Suppressor macrophage treated with lipopolysaccharide for 4 hours (primary cell): ENCODE data around the gene SLIT3.

Source experiments
- DNase-seq: peaks from one replicate; pipeline ENCODE4 v3.0.0-alpha.2; 2020

The SLIT3 gene

GRCh38 chr5:168908207-168908606 is 392.7 kb downstream of the SLIT3 start:
- DNase-seq, result no peak

- no peak for DNase-seq
Observed at GRCh38 chr5:168903061-168903460, 397.9 kb downstream of the SLIT3 start.

DNA sequence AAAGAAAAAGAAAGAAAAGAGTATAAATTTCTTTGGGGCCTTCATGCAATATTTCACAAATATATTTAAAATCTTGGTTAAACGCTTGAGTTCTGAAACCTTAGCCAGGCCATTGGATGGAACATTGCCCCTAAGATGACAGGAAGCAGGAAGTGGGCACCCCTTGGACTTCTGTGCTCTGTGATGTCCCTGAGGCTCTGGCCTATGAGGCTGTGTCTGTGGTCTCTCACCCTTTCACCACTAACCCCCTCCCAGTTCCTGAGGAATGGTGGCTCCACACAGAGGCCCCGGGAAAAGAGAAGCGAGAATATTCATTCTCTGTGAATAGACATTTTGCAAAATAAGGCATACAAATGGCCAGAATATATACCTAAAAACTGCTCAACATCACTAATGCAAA is 401.3 kb downstream of the SLIT3 start:
- no peak for DNase-seq

DNA sequence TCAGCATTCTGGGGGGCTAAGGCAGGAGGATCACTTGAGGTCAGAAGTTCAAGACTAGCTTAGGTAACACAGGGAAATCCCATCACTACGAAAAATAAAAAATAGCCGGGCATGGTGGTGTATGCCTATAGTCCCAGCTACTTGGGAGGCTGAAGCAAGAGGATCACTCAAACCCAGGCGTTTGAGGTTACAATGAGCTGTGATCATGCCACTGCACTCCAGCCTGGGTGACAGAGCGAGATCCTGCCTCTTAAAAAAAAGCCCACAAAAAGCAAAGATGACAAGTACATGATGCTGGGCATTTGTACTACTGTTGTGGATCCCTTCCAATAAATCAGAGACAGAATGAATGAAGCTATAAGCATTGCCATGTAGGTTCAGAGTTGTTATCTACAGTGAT is 401.7 kb downstream of the SLIT3 start:
- no peak for DNase-seq

GRCh38 chr5:168898247-168898911 is 402.6 kb downstream of the SLIT3 start:
- DNase-seq, result no peak

GRCh38 chr5:168897387-168898122 is 403.4 kb downstream of the SLIT3 start:
- no peak for DNase-seq

DNA sequence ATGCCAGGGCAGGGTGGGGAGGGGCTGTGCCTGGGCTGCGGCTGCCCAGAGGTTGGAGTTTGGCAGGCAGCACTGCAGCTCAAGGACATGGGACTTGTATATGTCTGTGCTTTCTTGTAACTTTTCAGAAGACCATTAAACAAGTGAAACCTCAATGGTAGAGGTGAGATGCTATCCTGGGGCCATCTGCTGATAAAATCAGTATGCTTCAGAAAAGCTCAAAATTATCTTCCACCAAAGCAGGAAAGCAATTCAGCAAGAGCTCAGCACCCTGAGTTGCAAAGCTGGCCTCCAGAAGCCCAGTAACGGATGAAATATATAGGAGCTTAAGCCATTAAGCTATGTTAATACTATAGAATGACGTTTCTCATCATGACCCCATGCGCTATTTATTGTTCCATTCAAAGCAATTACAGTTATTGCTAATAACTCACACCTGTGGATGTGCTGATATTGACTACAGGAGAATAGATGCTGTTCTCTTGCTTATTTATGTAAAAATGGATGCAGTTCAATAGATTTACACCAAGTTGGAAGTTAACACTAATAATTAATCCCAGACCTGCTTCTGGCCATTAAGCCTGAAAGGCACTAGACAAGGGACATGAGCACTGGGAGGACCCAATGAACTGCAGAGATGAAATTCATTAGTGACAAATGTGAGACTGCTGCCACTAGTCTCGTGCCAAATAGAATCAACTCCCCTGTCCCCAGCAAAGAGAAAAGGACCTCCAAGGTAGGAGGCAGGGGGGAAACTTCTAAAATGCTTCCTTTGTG is 405.5 kb downstream of the SLIT3 start:
- DNase-seq, result no peak

DNA sequence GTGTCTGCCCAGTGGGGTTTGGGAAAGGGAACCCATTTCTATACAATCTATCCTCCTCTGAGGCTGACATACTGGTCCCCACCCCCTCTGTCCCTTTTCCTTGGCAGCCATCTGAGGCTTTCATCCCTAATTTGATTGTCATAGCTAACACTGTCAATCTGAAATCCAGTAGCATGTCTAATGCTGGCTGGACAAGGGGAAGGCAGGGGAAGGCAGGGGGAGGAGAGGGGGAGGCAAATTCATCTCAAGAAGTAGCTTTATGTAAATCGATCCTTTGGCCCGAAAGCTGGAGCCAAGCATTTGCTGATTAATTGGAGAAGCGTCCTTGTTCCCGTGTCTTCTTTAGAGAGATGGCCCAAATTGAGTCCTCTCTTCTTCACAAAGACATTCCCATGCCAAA is 407.7 kb downstream of the SLIT3 start:
- DNase-seq, result no peak

DNA sequence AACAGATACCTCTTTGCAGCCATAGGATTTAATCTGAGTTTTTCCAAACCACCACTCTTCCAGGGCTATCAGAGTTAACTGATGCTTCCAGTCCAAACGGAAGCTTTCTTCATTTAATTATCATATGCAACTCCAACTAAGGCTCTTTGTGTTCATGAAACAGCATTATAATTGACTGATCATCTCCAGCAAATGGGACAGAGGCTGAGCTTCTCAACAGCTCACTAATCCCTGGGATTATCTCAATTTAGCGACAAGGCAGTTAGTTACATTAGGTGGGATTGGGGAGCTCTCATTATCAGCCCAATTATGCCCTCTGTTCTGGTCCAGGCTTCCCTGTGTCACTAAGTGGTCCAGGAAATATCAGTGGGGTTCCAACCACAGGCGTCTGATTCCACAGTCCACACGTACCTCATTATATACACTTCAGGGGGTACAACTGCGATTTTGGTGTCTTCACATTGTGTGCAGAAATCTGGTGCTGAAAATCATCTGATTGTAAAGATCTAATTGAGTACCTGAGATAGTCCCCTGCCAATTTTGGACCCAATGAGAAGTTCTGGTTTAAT is 408.2 kb downstream of the SLIT3 start:
- DNase-seq, result no peak

DNA sequence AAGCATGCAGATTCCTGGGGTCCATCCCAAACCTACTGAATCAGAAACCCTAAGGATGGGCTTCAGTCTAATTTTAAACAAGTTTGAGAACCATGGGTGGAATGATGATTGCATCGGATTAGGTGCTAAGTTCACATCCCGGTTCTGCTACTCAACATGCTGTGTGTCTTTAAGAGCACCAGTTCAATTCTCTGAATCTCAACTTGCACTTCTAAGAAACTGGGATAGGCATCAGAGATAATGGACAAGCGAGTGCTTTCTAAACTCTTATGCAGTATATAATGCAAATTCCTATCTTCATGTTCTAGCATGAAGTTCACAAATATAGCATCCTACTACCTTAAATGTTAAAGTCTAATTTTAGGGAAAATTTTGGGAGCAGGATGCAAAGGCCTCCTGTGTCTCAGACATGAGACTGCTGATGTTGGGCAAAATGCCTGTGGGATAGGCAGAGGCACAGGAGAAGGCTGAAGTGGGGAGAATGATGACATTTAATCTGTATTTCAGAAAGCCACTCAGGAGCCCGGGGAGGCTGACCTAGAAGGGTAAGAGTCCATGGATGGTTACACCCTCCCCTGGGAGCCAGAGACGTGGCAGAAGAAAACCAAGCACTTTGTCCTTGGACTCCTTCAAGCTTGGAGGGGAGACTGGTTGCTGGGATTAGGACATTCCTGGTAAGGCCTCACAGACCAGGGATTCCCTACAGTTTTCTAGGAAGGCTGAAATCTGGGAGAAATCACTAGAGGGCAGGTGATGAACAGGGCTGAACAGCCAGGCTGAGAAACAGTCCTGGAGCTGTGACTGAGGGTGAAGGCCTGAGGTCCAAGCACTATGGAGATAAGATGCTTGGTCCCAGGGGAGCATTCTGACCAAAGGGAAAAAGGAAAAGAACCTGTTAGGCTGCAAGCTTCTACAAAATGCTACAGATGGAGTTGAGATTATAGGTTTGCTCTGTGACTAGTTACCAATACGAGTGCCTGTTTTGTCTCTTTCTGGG is 409.8 kb downstream of the SLIT3 start:
- no peak for DNase-seq

DNA sequence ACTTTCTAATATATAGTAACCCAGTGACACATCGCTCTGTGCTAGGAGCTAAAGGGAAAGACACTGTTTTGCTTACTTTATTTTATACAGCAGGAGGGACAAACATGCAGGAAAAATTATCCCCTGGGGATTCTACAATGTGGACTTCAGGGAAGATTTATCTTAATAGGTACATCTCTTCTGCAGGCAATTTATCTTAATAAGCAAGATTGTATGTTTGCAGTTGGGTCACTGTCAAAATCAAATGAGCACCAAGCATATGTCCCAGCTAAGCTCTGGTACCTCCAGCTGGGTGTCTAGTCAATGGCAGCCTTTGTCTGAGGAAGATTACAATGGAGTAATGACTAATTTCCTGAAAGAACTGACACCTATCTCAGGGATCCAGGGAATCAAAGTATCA is 411.9 kb downstream of the SLIT3 start:
- DNase-seq, result no peak

- DNase-seq, result no peak
Observed at GRCh38 chr5:168887931-168888330, 413.0 kb downstream of the SLIT3 start.

GRCh38 chr5:168886157-168886556 is 414.8 kb downstream of the SLIT3 start:
- DNase-seq, result no peak

- DNase-seq, result no peak
Observed at GRCh38 chr5:168885324-168886120, 415.4 kb downstream of the SLIT3 start.

DNA sequence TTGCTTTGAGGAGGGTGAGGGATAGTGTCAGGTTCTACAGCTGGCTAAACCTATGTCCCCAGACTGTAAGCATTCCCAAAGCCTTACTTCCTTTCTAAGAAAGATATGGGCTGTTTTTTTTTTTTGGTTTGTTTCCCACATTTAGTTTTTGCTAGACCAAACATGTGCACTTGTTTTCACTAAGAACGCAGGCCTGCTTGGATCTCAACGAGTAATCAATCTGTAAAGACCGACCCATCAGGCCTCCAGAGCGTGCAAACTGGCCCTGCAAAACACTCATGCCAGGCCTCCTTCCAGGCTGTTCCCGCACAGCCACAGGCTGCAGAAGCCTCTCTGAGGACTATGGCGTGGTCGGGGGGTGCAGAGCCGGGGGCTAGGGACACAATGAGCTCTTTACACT is 416.9 kb downstream of the SLIT3 start:
- no peak for DNase-seq

DNA sequence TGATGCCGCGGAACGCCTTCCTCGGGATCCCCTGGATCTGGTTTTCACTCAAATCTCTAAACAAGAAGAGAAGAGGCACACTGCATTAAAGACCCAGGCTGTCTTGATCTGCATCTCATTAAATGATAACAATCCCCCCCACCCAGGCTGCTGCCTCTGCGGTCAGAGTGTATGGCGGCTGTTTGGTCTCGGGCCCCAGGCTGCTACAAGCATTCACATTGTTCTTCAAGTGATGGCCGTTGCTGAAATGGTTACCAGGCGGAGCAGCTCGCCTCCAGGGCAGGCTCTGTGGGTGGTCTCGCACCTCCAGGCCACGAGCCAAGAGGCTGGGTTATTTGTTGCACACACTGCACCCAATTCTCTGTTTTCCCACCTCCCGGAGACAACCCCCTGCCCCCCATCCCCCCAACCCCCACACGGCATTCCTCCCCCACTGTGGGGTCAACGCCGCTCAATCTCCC is 417.6 kb downstream of the SLIT3 start:
- DNase-seq, result no peak

- no peak for DNase-seq
Observed at GRCh38 chr5:168882283-168882682, 418.7 kb downstream of the SLIT3 start.

GRCh38 chr5:168881427-168882149 is 419.4 kb downstream of the SLIT3 start:
- DNase-seq, result no peak

- no peak for DNase-seq
Observed at GRCh38 chr5:168879929-168880328, 421.0 kb downstream of the SLIT3 start.

GRCh38 chr5:168879331-168879730 is 421.6 kb downstream of the SLIT3 start:
- no peak for DNase-seq
